ENCODE data around the gene DIPK1A.
"Not testable (repeated sequence)": the region's sequence is repeated elsewhere in the genome, so short reads cannot be mapped to it uniquely, and the experiment has no call there.

Gene DIPK1A

DNA sequence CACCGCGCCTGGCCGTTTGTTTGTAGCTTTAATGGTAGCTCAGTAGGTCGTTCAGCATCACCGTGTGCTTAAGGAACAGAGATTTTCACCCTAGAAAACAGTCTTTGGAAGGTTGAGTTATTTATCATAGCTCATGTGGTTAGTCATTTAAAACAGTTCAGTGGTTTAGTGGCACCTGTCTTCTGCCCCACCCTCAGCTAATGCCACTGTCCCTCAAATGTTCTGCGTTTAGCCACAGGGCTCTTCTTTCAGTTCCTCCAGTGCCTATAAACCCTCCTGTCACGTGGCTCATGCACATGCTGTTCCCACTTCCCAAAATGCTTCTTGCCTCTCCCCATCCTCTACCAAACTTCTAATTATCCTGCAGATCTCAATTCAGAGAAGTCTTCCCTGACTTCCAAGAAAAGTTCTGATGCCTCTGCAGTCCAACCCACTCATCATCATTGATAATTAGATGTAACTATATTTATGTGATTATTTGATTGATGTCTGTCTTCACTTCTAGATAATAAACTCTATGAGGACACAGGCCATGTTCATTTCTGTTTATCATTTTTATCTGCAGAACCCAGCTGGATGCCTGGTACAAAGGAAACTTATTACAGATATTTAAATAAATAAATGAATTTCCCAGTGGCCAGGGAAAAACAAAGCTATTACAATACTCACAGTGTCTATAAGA, 14.4 kb upstream of the DIPK1A start:
- FAIRE-seq = no peak

- FAIRE-seq = not testable (repeated sequence)
Observed at GRCh38 chr1:92974112-92974511, 12.8 kb upstream of the DIPK1A start.

- no peak for FAIRE-seq
Observed at GRCh38 chr1:92973203-92973897, 12.1 kb upstream of the DIPK1A start.

DNA sequence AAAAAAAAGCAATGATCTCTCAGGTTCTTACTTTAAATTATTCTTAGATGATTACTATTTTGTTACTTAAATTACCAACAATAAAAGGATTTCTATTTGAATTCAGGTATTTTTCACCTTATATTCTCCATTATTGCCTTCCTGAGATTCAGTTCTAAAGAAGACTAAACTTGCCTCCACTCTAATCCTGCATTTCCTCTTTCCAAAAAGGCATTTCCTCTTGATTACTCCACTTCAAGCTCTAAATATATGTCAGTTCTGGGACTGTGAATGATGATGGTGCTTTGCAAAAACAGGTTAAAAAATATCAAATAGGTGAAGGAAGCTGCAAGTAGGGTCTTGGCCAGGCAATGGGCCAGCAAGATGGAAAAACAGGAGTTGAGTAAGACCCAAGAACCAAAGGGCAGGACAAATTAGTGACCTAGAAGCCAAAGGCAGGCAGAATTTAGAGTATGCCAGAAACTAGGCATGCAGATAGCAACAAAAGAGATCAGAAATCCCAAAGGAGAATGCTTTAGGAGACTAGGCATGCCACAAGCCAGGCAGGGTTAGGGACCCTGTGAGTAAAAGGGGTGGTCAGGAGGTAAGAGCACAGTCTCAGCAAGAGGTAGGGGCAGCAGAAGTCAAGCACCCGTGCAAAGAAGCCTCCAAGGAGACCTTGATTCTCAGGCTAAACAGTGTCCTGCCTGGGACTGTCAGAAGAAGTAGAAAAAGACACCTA, 11.3 kb upstream of the DIPK1A start:
- FAIRE-seq = no peak

- not testable (repeated sequence) for FAIRE-seq
Observed at GRCh38 chr1:92971932-92972331, 10.7 kb upstream of the DIPK1A start.

DNA sequence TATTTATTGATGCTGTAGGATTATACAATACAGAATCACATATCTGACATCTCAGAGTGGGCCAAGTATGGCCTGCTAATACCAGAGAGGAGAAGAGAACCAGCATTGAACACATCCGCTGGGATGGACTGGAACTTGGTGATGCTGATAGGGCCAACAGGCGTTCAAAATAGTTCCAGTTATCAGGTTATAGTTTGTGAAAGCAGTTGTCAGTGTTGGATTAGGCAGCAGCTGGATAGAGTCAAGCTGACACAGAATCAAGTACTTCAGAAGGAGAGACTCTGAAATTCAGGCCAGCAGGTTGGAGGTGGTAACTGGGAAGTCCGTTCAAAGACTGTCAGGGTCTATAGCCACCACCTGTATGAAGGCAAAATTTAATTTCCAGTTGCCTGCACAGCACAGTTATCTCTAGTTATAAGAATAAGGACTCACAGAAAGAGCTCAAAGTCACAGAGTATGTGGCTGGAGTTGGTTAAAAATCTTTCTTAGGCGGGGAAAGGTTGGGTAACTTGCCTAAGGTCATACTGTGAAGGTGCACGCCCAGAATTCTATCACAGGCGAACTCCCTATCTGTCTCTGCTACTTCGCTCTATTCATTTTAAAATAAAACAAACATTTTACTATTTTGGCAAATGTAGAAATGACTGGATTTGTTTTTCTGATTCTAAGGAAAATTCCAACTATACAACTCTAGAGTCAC, 9.9 kb upstream of the DIPK1A start:
- FAIRE-seq = no peak

DNA sequence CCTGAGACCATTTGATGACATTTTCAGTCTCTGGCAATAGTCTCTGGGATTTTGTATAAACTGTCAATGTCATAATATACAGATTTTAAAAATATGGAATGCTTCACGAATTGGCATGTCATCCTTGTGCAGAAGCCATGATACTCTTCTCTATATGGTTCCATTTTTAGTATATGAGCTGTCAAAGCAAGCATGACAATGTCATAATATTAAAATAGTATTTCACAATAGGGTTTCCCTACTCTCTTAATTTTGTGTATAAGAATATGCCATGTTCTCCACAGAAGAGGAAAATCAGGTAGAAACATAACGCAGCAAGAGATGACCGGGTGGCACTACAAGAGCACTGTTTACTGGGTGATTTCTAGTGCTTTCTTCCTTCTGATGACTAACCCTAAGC, 8.3 kb upstream of the DIPK1A start:
- FAIRE-seq = no peak

- FAIRE-seq = peak; percentile 65
Observed at GRCh38 chr1:92968138-92969032, 7.1 kb upstream of the DIPK1A start.

DNA sequence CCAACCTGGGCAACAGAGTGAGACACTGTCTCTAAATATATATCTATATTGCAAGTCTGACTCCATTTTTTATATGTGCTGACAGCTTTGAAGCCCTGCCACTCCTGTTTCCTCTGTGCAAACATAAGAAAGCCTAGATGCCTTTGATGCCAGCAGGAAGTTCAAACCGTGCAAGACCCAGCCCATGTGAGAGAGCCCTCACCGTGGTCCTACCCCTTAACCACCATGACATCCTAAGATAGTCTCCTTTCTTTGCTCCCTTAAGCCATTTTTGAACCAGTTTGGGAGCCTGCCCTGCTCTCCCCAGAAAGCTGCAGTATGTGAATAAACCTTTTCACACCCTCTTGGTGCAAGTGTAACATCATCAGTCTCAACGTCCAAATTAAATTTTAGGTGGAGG, 3.7 kb upstream of the DIPK1A start:
- no peak for FAIRE-seq

GRCh38 chr1:92964316-92964715, 3.1 kb upstream of the DIPK1A start:
- FAIRE-seq = no peak

- FAIRE-seq = no peak
Observed at GRCh38 chr1:92961896-92962752, 862 bp upstream of the DIPK1A start.

GRCh38 chr1:92960395-92961130, 699 bp downstream of the DIPK1A start:
- FAIRE-seq = peak; percentile 88

- FAIRE-seq = no peak
Observed at GRCh38 chr1:92958203-92958970, 2.9 kb downstream of the DIPK1A start.

DNA sequence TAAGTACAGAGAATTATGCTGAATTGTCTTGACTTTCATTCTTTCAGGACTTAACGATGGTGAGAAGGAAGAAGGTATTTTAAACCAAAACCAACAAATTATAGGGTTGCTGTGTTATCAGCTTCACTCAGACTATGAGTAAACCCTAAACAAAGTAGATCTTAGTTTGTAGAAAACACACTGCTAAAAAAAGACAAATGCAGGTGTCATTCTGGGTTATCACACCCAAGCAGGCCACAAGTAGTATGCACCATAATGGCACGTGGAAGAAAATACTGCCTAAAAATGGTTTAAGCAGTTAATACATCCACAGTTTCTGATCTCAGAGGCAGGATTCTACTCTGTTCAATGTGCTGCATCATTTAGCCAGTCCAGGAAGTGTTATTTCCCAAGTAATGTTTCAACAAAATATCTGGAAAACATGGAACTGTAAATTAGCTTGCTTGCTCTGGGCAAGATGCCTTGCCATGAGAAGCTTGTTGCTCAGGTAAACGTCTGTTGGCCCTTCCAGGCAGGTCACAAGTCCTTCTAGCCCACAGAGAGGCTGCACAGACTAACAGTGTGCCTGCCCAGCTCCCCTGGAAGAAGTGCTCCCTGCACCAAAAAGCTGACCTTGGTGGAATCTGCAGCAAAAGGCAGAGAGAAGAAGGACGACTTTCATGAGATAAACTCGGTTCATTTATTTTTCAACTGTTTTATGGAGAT, 4.1 kb downstream of the DIPK1A start:
- FAIRE-seq = no peak

DNA sequence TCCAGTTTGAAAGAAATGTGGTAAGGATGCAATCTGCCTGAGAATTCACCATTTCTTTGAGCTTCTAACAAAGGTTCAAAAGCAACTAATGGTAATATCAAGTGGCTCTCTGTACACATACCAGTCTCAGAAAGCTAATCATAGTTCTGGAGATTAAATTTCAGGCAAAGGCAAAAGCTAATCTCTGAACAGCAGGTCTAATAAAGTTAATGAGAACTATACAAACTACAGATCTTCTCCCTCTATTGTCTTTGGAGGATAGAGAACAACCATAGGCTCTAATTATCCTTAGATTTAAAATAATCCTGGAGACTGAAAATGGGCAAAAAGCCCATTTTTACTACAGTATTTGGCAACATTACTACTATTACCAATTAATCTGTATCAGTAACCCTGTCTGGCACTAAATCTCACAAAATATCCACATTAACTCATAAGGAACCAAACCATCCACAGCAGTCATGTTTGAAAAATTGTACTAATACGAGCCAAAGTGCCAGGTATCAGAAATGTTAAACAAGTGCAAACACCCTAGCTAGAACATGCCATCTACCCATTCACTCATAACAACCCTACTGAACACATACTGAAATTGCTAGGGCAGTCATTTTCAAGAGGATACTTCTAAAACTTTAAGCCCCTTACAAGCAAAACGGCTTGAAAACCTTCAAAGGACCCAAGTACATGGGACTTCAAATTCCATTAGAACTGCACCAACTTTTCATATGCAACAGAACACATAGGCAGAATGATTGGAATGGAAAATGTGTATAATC, 4.8 kb downstream of the DIPK1A start:
- FAIRE-seq = no peak

- no peak for FAIRE-seq
Observed at GRCh38 chr1:92953491-92953890, 7.8 kb downstream of the DIPK1A start.

DNA sequence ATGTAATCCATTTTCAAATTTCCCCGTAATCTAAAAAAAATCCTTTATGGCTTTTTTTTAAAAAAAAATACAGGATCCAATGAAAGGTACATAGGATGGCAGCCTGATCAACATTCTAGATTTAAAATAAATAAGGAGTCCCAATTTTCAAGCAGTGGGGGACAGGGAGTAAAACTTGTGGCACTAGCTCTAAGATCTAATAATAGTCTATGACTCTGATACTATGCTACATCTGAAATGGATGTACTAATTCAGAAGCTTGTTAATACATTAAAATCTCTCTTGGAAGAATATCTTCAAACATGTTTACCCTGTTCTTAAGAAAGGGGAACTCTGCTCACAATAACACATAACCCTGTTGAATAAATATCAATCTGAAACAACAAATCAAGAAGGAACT, 8.5 kb downstream of the DIPK1A start:
- FAIRE-seq = no peak

GRCh38 chr1:92951141-92951582, 10.1 kb downstream of the DIPK1A start:
- no peak for FAIRE-seq
